Stomach (tissue), 19 donors: ENCODE results near the gene RACGAP1. TPM values are rescaled to one million over a fixed set of nuclear protein-coding genes. Genes with fewer than 3 reads are reported as not detected.

ENCODE experiments used
- DNase-seq, 2 donors: peaks; one replicate each; pipeline versions ENCODE4 v3.0.0 to v3.0.0-alpha.2; 2013 to 2019
- H3K27ac ChIP-seq, 5 donors: fragments of 200-600 bp in 4 of 5; sonication (generic) in 4 of 5; one replicate each; pipeline ENCODE4 v1.5.1; 2013 to 2019; ENCODE audit warnings: mild to moderate bottlenecking in 1 of 5, moderate library complexity in 1 of 5
- H3K27me3 ChIP-seq, 3 donors: fragments of 200-600 bp; sonication (generic); one replicate each; pipeline ENCODE4 v1.5.1; 2017 to 2019; ENCODE audit warnings: mixed run types in 1 of 3
- H3K36me3 ChIP-seq, 4 donors: fragments of 200-600 bp; sonication (generic); 1 replicate in 3 of 4; 2 replicates in 1 of 4; pipeline ENCODE4 v1.5.1; 2016 to 2019
- H3K4me1 ChIP-seq, 4 donors: fragments of 200-600 bp; sonication (generic); one replicate each; pipeline ENCODE4 v1.5.1; 2016 to 2019
- H3K4me3 ChIP-seq, 4 donors: fragments of 200-600 bp; sonication (generic) in 3 of 4; one replicate each; pipeline ENCODE4 v1.5.1; 2016 to 2019; ENCODE audit warnings: mild to moderate bottlenecking in 1 of 4
- H3K9me3 ChIP-seq, 4 donors: fragments of 200-600 bp; sonication (generic); one replicate each; pipeline ENCODE4 v1.5.1; 2016 to 2019
- CTCF ChIP-seq, 7 experiments: fragments of 450-650 bp in 4 of 7; fragments of 200-600 bp in 3 of 7; sonication (generic) in 3 of 7; IDR thresholded peaks; one replicate each; pipeline ENCODE4 v1.5.1; 2016 to 2019; ENCODE audit warnings: antibody characterized with exemption in 7 of 7, control low read depth in 2 of 7, mild to moderate bottlenecking in 1 of 7
- EP300 ChIP-seq: sonication (generic); formaldehyde crosslinking; IDR thresholded peaks from one replicate; pipeline ENCODE4 v1.6.1; 2017; ENCODE audit warnings: antibody characterized with exemption
- POLR2A ChIP-seq, 4 donors: fragments of 450-650 bp; IDR thresholded peaks; one replicate each; pipeline ENCODE4 v1.6.1; 2016; ENCODE audit warnings: antibody characterized with exemption in 4 of 4, control low read depth in 2 of 4, mild to moderate bottlenecking in 1 of 4, moderate library complexity in 1 of 4
- POLR2AphosphoS5 ChIP-seq, 3 donors: sonication (generic); formaldehyde crosslinking; IDR thresholded peaks; one replicate each; pipeline ENCODE4 v1.6.1; 2016; ENCODE audit warnings: antibody characterized with exemption in 3 of 3
- WGBS, 5 donors: extraction: QIAGEN DNeasy Blood & Tissue Kit in 3 of 5; methylation state at CpG; one replicate each; pipeline versions ENCODE4 v1.1.5 to v1.1.7; 2013 to 2018; 5-methylcytosine and 5-hydroxymethylcytosine counted together
- intact Hi-C: fragments of 100-400 bp; cut with DNase I; formaldehyde crosslinking; loops from one replicate; pipeline ENCODE4 v1.15.1; 2023; ENCODE audit warnings: low total_unique reads
- long read RNA-seq, 10 donors: transcript quantifications; one replicate each; lab custom pipeline, GENCODE V29; 2026
- polyA plus RNA-seq, 3 donors: library from polyadenylated mRNA; stranded (reverse); fragments of 200-250 nt; gene quantifications; one replicate each; pipeline ENCODE4 v1.2.3, GENCODE V29; 2013
- total RNA-seq, 5 donors: library from RNA; depleted of rRNA; stranded (reverse); fragments of >200 nt; gene quantifications; one replicate each; pipeline versions ENCODE4 v1.1.0 to v1.2.3, GENCODE V29; 2014 to 2016
- donor health status: healthy with polysubstance abuse.
- donor health status: Bipolar disorder and iron deficiency.
- donor health status: healthy.

The RACGAP1 gene
- total RNA-seq (10 to 100 TPM in 4 of 5 donors, 1 to 10 TPM in 1; 9.3 to 36.7 (median 12.9) TPM), polyA plus RNA-seq (10 to 100 TPM in 2 of 3 donors, 1 to 10 TPM in 1; 7.9 to 13.4 (median 11.2) TPM)
- long read RNA-seq, donor 1, partial matches to known transcripts: 0 of 1 reads
- long read RNA-seq, donor 1, other reads (novel, unspliced or antisense): 0 of 1 reads
- long read RNA-seq, donor 2: 0 reads
- long read RNA-seq, donor 3, partial matches to known transcripts: 0 of 1 reads
- long read RNA-seq, donor 3, other reads (novel, unspliced or antisense): 0 of 1 reads
- long read RNA-seq, donor 4, partial matches to known transcripts: 0 of 1 reads
- long read RNA-seq, donor 4, other reads (novel, unspliced or antisense): 0 of 1 reads
- long read RNA-seq, donor 5, transcript RACGAP1-201 (17 exons, 3,073 nt): major isoform, 6 of 7 reads
- long read RNA-seq, donor 5, partial matches to known transcripts: 0 of 7 reads
- long read RNA-seq, donor 5, other reads (novel, unspliced or antisense): 0 of 7 reads
- long read RNA-seq, donor 6, transcript RACGAP1-201 (17 exons, 3,073 nt): major isoform, 6 of 7 reads
- long read RNA-seq, donor 6, partial matches to known transcripts: 0 of 7 reads
- long read RNA-seq, donor 6, other reads (novel, unspliced or antisense): 0 of 7 reads
- long read RNA-seq, donor 7, partial matches to known transcripts: 0 of 5 reads
- long read RNA-seq, donor 7, other reads (novel, unspliced or antisense): 0 of 5 reads
- long read RNA-seq, donor 8, partial matches to known transcripts: 6 of 13 reads
- long read RNA-seq, donor 8, other reads (novel, unspliced or antisense): 0 of 13 reads
- long read RNA-seq, donor 9, partial matches to known transcripts: 0 of 3 reads
- long read RNA-seq, donor 9, other reads (novel, unspliced or antisense): 0 of 3 reads
- long read RNA-seq, donor 10: 0 reads

- Histone ChIP-seq H3K27me3 (no peaks in the 10 kb centered on the region), H3K27ac (peak within 1 kb of the TSS; percentile 63 to 86 (median 72)), H3K4me3 (peak within 1 kb of the TSS; percentile 65 to 91 (median 84)), H3K4me1 (peaks cover 0 to 25% (median 14%) of the 10 kb centered on the region in 4 donors), H3K9me3 (no peaks in the 10 kb centered on the region), H3K36me3 (no peaks in the 10 kb centered on the region)
- TF ChIP-seq POLR2AphosphoS5 (IDR thresholded peaks at IDR 0.05) (peak; percentile 46 to 94 (median 79)), CTCF (IDR thresholded peaks at IDR 0.05) (no peak), POLR2A (IDR thresholded peaks at IDR 0.05) (no peak), EP300 (no peak)
- intact Hi-C loops: no loop called here
- 5 to 6% (median 6%) methylated on average over 45 to 47 of the region's 47 CpGs for WGBS, 5 donors
- DNase-seq: peak; percentile 96 to 100
These were observed at the start of gene RACGAP1 for GRCh38 chr12:50025187-50026059. Gene RACGAP1, minus strand, starts transcription at chr12:50025494. Its CDS starts 8,779 bp downstream, at chr12:50016715.

- peak in 1 of 2 donors; percentile 9 for DNase-seq
- intact Hi-C loops: loop anchor here (5.0 to 10.0 kb wide), 2 partner anchors 101 to 106 kb away; no protein-coding TSS in a partner anchor
- Histone ChIP-seq H3K36me3 (no peaks in the 10 kb centered on the region), H3K4me1 (peaks cover 0 to 21% (median 20%) of the 10 kb centered on the region in 4 donors), H3K27ac (no peak overlapping the region), H3K4me3 (no peak overlapping the region), H3K27me3 (no peaks in the 10 kb centered on the region), H3K9me3 (no peaks in the 10 kb centered on the region)
- TF ChIP-seq CTCF (IDR thresholded peaks at IDR 0.05) (no peak), POLR2A (IDR thresholded peaks at IDR 0.05) (no peak), POLR2AphosphoS5 (IDR thresholded peaks at IDR 0.05) (no peak), EP300 (no peak)
- WGBS, 5 donors: 77 to 88% (median 84%) methylated on average over 9 to 10 of the region's 10 CpGs
These were observed 48.4 kb upstream of the RACGAP1 start for GRCh38 chr12:50073712-50074111.

- intact Hi-C loops: loop anchor here (5.0 to 10.0 kb wide), 2 partner anchors 102 to 106 kb away; no protein-coding TSS in a partner anchor
- Histone ChIP-seq H3K36me3 (no peaks in the 10 kb centered on the region), H3K4me3 (no peak overlapping the region), H3K4me1 (peaks cover 0 to 21% (median 20%) of the 10 kb centered on the region in 4 donors), H3K27ac (no peak overlapping the region), H3K9me3 (no peaks in the 10 kb centered on the region), H3K27me3 (no peaks in the 10 kb centered on the region)
- peak in 1 of 2 donors; percentile 16 for DNase-seq
- 60 to 72% (median 65%) methylated on average over 7 of the region's 7 CpGs; no CpG with 5 or more reads in 1 of the 5 donors for WGBS, 5 donors
- TF ChIP-seq CTCF (IDR thresholded peaks at IDR 0.05) (no peak), POLR2A (IDR thresholded peaks at IDR 0.05) (no peak), POLR2AphosphoS5 (IDR thresholded peaks at IDR 0.05) (no peak), EP300 (no peak)
These were observed 47.9 kb upstream of the RACGAP1 start for GRCh38 chr12:50073206-50073605.
